Measurements from ENCODE around the gene CBX2. TPM values are rescaled to one million over a fixed set of nuclear protein-coding genes. Genes with fewer than 3 reads are reported as not detected.
A peak's percentile ranks its signal among the peaks of the same experiment; 100 is the strongest.

CBX2 gene
- total RNA-seq, 2 experiments from 2014 or later, result 16.2 to 16.5 TPM

DNA sequence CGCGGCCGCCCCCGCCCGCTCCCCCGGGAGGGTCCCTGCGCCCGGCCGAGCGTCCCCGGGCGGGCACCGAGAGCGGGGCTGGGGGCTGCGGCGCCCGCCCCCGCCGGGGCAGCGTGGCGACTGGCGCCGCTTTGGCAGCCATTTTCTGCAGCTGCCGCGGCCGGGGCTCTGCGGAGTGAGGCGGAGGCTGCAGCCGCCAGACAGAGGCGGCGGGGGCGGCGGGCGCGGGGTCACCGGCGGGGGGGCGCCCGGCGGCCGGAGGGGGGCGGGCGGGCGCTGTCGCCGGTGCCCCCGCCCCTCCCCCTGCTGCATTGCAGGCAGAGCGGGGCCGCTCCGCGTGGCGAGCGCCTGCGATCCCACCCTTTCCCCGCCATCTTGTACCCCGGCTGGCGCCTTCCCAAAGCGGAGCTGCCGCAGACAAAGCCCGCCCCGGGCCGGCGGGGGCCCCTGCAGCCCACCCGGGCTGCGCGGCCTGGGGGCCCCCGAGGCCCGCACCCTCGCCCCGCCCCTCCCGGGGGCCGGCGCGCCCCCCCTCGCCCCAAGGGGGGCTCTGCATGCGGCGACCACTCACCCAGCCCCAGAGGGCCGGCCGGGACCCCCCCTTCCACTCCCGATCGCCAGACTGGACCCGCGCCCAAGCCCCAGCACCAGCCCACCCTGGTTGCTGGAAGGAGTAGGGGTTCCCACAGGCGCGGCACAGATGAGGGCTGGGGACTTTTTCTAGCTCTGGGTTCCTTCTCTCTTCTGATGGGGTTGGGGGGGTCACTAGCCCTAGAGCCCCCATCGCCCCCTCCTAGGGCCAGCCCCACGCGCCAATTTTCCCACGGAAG is 35.6 kb downstream of the CBX2 start:
- Mint-ChIP-seq H3K27ac (no peak overlapping the region), H3K9me3 (ENCODE audit: insufficient read depth) (no peaks in the 10 kb centered on the region), H3K4me3 (no peak overlapping the region), H3K4me1 (ENCODE audit: low read depth) (peaks cover 39% of the 10 kb centered on the region), H3K27me3 (ENCODE audit: low read depth) (peaks cover 59% of the 10 kb centered on the region), H3K36me3 (ENCODE audit: low read depth) (peaks cover 2% of the 10 kb centered on the region)
- POLR2A ChIA-PET, result interaction anchor here (0.7 to 1.3 kb wide), 2 partner anchors 9 to 11 kb away, joined by 3 to 4 read pairs; no protein-coding TSS in a partner anchor
- CTCF ChIA-PET, result interaction anchor here (0.7 to 10.5 kb wide), 7 partner anchors 10 to 266 kb away, joined by 3 to 94 read pairs (median 3); partner anchors contain the start of genes CBX4 and CBX8
- ATAC-seq (no peak), DNase-seq (no peak)

DNA sequence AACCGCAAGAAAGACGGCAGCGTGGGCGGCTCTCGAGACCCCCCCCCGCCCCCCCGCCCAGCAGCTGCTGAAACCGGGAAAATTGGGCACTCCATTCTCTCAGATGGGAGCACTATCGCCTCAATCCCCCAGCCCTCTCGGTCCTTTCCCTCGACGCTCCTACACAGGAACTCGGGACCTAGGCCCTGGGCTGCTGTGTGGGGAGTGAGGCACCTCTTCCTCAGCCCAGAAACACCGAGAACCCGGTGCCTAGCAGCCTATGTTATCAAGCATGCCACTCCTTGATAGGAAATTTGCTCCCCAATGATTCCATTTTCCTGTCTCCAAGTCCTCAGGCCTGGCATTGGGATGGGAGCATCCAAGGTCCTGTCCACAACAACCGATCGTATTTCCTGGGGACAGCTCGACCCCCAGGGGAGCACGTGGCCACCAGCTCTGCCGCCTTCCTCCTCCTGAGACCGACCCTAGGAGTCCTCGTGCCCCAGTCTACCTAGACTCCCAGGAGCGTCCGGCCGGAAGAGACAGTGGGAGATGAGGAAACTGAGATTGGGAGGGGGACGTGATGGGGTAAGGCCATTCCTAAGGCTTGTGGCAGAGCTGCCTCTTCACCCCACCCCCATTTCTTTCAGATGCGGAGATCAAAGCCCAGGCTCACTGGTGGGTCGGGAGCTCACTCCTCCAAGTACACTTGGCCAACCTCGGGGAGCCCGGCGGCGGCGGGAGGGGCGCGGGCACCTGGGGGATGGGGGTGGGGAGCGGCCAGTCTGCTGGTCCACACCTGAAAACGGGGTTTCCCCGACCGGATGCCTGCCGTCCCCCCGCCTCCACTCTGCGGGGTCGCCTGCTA is 36.4 kb downstream of the CBX2 start:
- CTCF ChIA-PET, result interaction anchor here (0.7 to 5.0 kb wide), 4 partner anchors 17 to 27 kb away, joined by 3 to 29 read pairs (median 3); partner anchors contain the start of genes CBX4 and CBX8
- peaks cover 31% of the 10 kb centered on the region for H3K4me1 Mint-ChIP-seq (ENCODE audit: low read depth)
- peaks cover 2% of the 10 kb centered on the region for H3K36me3 Mint-ChIP-seq (ENCODE audit: low read depth)
- no peak overlapping the region for H3K27ac Mint-ChIP-seq
- POLR2A ChIA-PET, result interaction anchor here (0.7 kb wide), 1 partner anchor 12 kb away, joined by 3 read pairs; no protein-coding TSS in a partner anchor
- no peaks in the 10 kb centered on the region for H3K9me3 Mint-ChIP-seq (ENCODE audit: insufficient read depth)
- ATAC-seq (no peak), DNase-seq (no peak)
- peak overlapping the region; percentile 43 for H3K4me3 Mint-ChIP-seq
- peaks cover 58% of the 10 kb centered on the region for H3K27me3 Mint-ChIP-seq (ENCODE audit: low read depth)

DNA sequence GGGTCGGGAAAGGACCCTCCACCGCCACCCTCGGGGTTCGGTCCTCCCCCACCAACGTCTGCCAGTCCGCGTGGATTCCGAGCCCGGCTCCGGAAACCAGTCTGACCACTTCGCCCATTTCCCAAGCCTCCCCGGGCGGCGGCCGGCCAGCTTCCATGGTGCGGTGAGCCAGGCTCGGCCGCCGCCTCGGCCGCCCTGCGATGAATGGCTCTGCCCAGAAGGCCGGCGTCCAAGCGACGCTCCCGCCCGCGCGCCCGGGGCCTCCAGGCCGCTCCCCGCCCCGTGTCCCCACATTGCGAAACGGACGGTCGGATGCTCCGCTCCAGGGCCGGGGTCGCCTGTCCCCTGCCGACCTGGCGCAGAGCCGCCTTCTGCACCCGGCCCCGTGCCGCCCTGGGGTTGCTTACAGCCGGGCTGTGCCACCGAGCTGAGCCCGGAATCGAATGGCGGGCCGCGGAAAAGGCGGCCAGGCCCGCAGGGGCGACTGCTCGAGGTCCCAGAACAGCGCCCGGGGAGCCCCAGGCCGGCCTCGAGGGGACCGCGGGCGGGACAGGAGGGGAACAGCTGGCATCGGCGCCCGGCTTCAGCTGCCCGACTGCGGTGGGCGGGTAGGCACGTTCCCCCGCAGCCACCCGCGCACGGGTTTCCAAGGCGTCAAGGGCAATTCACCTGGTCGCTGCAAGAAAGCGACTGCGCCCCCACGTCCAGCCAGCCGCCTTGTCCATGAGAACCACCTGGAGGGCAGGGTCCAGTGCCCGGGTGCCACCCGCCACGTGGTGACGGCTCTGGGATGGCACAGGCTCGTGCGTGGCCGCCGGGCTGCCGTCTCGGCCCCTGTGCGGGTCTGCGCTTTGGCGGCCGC is 37.3 kb downstream of the CBX2 start:
- peaks cover 27% of the 10 kb centered on the region for H3K4me1 Mint-ChIP-seq (ENCODE audit: low read depth)
- DNase-seq, result no peak
- POLR2A ChIA-PET, result interaction anchor here (0.6 kb wide), 1 partner anchor 191 kb away, joined by 3 read pairs; no protein-coding TSS in a partner anchor
- no peak overlapping the region for H3K4me3 Mint-ChIP-seq
- no peaks in the 10 kb centered on the region for H3K9me3 Mint-ChIP-seq (ENCODE audit: insufficient read depth)
- peaks cover 63% of the 10 kb centered on the region for H3K27me3 Mint-ChIP-seq (ENCODE audit: low read depth)
- no peak overlapping the region for H3K27ac Mint-ChIP-seq
- H3K36me3 Mint-ChIP-seq (ENCODE audit: low read depth), result peaks cover 2% of the 10 kb centered on the region
- CTCF ChIA-PET, result interaction anchor here (1.6 to 5.0 kb wide), 2 partner anchors 18 to 21 kb away, joined by 3 to 29 read pairs; partner anchors contain the start of gene CBX8
- no peak for ATAC-seq

GRCh38 chr17:79815836-79816461 is 38.0 kb downstream of the CBX2 start:
- H3K36me3 Mint-ChIP-seq (ENCODE audit: low read depth), result peaks cover 2% of the 10 kb centered on the region
- H3K4me3 Mint-ChIP-seq, result no peak overlapping the region
- ChIA-PET CTCF (interaction anchor here (4.2 kb wide), 1 partner anchor 19 kb away, joined by 15 read pairs; no protein-coding TSS in a partner anchor), POLR2A (interaction anchor here (0.6 kb wide), 1 partner anchor 191 kb away, joined by 3 read pairs; no protein-coding TSS in a partner anchor)
- H3K4me1 Mint-ChIP-seq (ENCODE audit: low read depth), result peaks cover 22% of the 10 kb centered on the region
- DNase-seq, result no peak
- peaks cover 59% of the 10 kb centered on the region for H3K27me3 Mint-ChIP-seq (ENCODE audit: low read depth)
- H3K9me3 Mint-ChIP-seq (ENCODE audit: insufficient read depth), result no peaks in the 10 kb centered on the region
- no peak overlapping the region for H3K27ac Mint-ChIP-seq
- ATAC-seq, result no peak

DNA sequence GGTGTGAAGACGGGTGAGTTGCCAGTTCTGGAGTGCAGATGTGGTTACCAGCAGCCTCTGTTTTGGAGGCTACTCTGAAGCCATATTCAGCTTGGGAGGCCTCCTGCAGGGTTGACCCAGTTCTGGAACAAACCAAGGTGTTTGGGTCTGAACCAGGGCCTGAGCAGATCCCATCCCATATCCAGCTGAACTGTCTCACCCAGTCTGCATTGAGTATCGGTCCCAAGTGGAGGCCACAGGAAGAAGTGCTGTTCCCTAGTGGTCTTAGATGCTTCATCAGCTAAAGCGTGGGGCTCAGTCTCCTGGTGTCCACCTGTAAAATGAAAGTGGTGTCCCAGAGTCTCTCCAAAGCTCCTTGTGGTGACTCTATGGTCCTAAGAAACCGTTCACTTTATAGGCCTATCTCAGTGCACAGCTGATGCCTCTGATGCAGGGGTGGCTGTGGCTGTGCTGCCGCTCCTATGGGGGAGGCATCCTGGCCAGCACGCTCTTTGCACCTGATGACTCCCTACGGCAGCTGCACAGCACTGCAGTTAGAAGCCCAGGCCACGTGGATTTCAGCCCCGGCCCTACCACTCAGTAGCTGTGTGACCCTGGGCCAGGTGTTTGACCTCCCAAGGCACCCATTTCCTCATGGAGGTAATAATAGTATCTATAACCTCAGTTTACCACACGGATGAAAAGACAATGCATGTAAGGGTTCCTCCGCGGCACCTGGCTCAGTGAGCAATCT is 40.2 kb downstream of the CBX2 start:
- H3K9me3 Mint-ChIP-seq (ENCODE audit: insufficient read depth), result no peaks in the 10 kb centered on the region
- H3K27ac Mint-ChIP-seq, result no peak overlapping the region
- H3K4me1 Mint-ChIP-seq (ENCODE audit: low read depth), result peaks cover 11% of the 10 kb centered on the region
- ChIA-PET POLR2A (interaction anchor here (0.6 to 2.1 kb wide), 4 partner anchors 17 to 24 kb away, joined by 3 to 12 read pairs (median 4); no protein-coding TSS in a partner anchor), CTCF (interaction anchor here (1.0 to 4.2 kb wide), 10 partner anchors 15 to 152 kb away, joined by 3 to 15 read pairs (median 4); partner anchors contain the start of genes CBX4 and CBX8)
- H3K4me3 Mint-ChIP-seq, result no peak overlapping the region
- ATAC-seq (no peak), DNase-seq (no peak)
- peaks cover 2% of the 10 kb centered on the region for H3K36me3 Mint-ChIP-seq (ENCODE audit: low read depth)
- H3K27me3 Mint-ChIP-seq (ENCODE audit: low read depth), result peaks cover 47% of the 10 kb centered on the region

DNA sequence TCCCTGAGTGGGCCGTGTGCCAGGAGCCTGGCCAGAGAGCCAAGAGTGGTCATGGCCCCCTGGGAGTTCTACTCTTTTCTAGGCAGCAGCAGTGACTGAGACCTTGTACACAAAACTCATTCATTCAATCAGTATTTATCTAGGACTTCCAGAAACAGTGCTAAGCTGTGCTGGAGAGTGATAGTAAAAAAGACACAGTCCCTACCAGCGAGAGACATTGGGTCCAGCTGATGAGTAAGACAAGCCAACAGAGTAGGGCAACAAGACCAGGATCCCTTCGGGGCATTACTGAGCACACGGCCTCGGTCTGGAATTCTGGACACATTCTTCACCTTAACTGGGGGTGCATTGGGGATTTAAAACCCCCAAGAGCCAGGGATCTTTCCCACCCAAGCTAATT is 41.1 kb downstream of the CBX2 start:
- CTCF ChIA-PET, result interaction anchor here (0.6 to 4.2 kb wide), 4 partner anchors 14 to 1999 kb away, joined by 3 to 15 read pairs (median 4); no protein-coding TSS in a partner anchor
- ATAC-seq (no peak), DNase-seq (no peak)
- no peak overlapping the region for H3K27ac Mint-ChIP-seq
- H3K4me3 Mint-ChIP-seq, result no peak overlapping the region
- peaks cover 47% of the 10 kb centered on the region for H3K27me3 Mint-ChIP-seq (ENCODE audit: low read depth)
- no peaks in the 10 kb centered on the region for H3K9me3 Mint-ChIP-seq (ENCODE audit: insufficient read depth)
- POLR2A ChIA-PET, result interaction anchor here (0.6 to 2.1 kb wide), 4 partner anchors 17 to 82 kb away, joined by 3 to 12 read pairs (median 4); no protein-coding TSS in a partner anchor
- peaks cover 2% of the 10 kb centered on the region for H3K36me3 Mint-ChIP-seq (ENCODE audit: low read depth)
- H3K4me1 Mint-ChIP-seq (ENCODE audit: low read depth), result peaks cover 11% of the 10 kb centered on the region

GRCh38 chr17:79819534-79820276 is 41.8 kb downstream of the CBX2 start:
- ChIA-PET CTCF (interaction anchor here (0.6 to 4.2 kb wide), 2 partner anchors 16 to 1999 kb away, joined by 3 to 15 read pairs; no protein-coding TSS in a partner anchor), POLR2A (interaction anchor here (1.1 to 2.1 kb wide), 2 partner anchors 16 to 25 kb away, joined by 3 to 12 read pairs; no protein-coding TSS in a partner anchor)
- no peak overlapping the region for H3K27ac Mint-ChIP-seq

DNA sequence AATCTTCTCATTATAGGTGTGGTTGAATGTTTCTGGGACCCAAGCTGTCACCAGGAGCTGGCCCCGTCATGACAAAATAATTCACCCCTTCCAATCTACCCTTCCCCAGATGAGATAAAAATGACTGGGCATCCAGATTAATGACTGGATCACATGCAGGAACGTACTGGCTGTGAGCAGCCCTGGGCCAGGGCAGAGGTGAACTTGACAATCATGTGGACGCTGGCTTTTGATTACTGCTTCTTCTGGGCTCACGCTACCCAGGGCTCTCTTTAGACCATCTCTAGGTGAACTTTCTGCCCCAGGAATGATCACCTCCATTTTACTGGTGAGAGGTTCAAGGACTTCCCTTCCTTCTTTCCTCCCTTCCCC is 43.0 kb downstream of the CBX2 start:
- Mint-ChIP-seq H3K4me3 (no peak overlapping the region), H3K27me3 (ENCODE audit: low read depth) (peaks cover 44% of the 10 kb centered on the region), H3K27ac (no peak overlapping the region), H3K36me3 (ENCODE audit: low read depth) (peaks cover 2% of the 10 kb centered on the region), H3K9me3 (ENCODE audit: insufficient read depth) (no peaks in the 10 kb centered on the region), H3K4me1 (ENCODE audit: low read depth) (peaks cover 21% of the 10 kb centered on the region)
- CTCF ChIA-PET, result interaction anchor here (1.3 to 1.8 kb wide), 3 partner anchors 10 to 14 kb away, joined by 4 to 6 read pairs (median 4); no protein-coding TSS in a partner anchor
- POLR2A ChIA-PET, result interaction anchor here (1.6 kb wide), 1 partner anchor 24 kb away, joined by 3 read pairs; the partner anchor contains the start of gene CBX8
- ATAC-seq (no peak), DNase-seq (no peak)

More at GRCh38 chr17:79819534-79820276, 41.8 kb downstream of the CBX2 start:
- Mint-ChIP-seq H3K4me1 (ENCODE audit: low read depth) (peaks cover 9% of the 10 kb centered on the region), H3K9me3 (ENCODE audit: insufficient read depth) (no peaks in the 10 kb centered on the region), H3K4me3 (no peak overlapping the region), H3K27me3 (ENCODE audit: low read depth) (peaks cover 45% of the 10 kb centered on the region), H3K36me3 (ENCODE audit: low read depth) (peaks cover 2% of the 10 kb centered on the region)
- no peak for ATAC-seq
- DNase-seq, result no peak

GRCh38 chr17:79821331-79822095 is 43.6 kb downstream of the CBX2 start:
- no peak for DNase-seq
- ChIA-PET POLR2A (interaction anchor here (0.6 to 1.6 kb wide), 2 partner anchors 25 to 1548 kb away, joined by 3 read pairs; partner anchors contain the start of gene CBX8), CTCF (interaction anchor here (1.3 to 1.8 kb wide), 3 partner anchors 11 to 14 kb away, joined by 4 to 6 read pairs (median 4); no protein-coding TSS in a partner anchor)
- Mint-ChIP-seq H3K4me3 (no peak overlapping the region), H3K27ac (no peak overlapping the region), H3K4me1 (ENCODE audit: low read depth) (peaks cover 22% of the 10 kb centered on the region), H3K9me3 (ENCODE audit: insufficient read depth) (no peaks in the 10 kb centered on the region), H3K27me3 (ENCODE audit: low read depth) (peaks cover 41% of the 10 kb centered on the region), H3K36me3 (ENCODE audit: low read depth) (no peaks in the 10 kb centered on the region)
- no peak for ATAC-seq
